Activated T-helper 1 cell treated with anti-CD3 and anti-CD28 coated beads, Interleukin-12 subunit alpha, Interleukin-12 subunit beta, Interleukin-2, Interleukin-4 antibody, amounts not matched to agents 30 ng/mL and 10 ng/mL and 1 ng/mL, durations not matched to agents 14 hours and 24 hours and 36 hours (primary cell): Measurements from ENCODE around the gene GREB1L. TPM values are rescaled to one million over a fixed set of nuclear protein-coding genes. Genes with fewer than 3 reads are reported as not detected.
"Not testable (repeated sequence)": the region's sequence is repeated elsewhere in the genome, so short reads cannot be mapped to it uniquely, and the experiment has no call there.

ENCODE experiments used
- DNase-seq: peaks from one replicate; pipeline ENCODE4 v3.0.0; 2021; ENCODE audit warnings: low spot score
- H3K27ac Mint-ChIP-seq: one replicate; pipeline ENCODE4 v1.8.0; 2021; ENCODE audit warnings: mild to moderate bottlenecking, mixed read lengths
- H3K27me3 Mint-ChIP-seq: one replicate; pipeline ENCODE4 v1.8.0; 2022; ENCODE audit warnings: mild to moderate bottlenecking, moderate library complexity, mixed read lengths; ENCODE audit not compliant: insufficient read depth
- H3K36me3 Mint-ChIP-seq: one replicate; pipeline ENCODE4 v1.8.0; 2021; ENCODE audit warnings: low read depth, mixed read lengths
- H3K4me1 Mint-ChIP-seq: one replicate; pipeline ENCODE4 v1.8.0; 2021; ENCODE audit warnings: low read depth, mixed read lengths
- H3K4me3 Mint-ChIP-seq: one replicate; pipeline ENCODE4 v1.8.0; 2021; ENCODE audit warnings: mild to moderate bottlenecking, moderate library complexity, mixed read lengths
- H3K9me3 Mint-ChIP-seq: one replicate; pipeline ENCODE4 v1.8.0; 2021; ENCODE audit warnings: mixed read lengths
- intact Hi-C: fragments of 100-400 bp; cut with micrococcal nuclease; formaldehyde crosslinking; loops from one replicate; pipeline ENCODE4 v1.15.1; 2024
- total RNA-seq: library from RNA; stranded (reverse); gene quantifications from 2 replicates; pipeline ENCODE4 v1.2.3, GENCODE V29; 2022

Gene GREB1L
- total RNA-seq, 1 donor from 2014 or later, result not detected

DNA sequence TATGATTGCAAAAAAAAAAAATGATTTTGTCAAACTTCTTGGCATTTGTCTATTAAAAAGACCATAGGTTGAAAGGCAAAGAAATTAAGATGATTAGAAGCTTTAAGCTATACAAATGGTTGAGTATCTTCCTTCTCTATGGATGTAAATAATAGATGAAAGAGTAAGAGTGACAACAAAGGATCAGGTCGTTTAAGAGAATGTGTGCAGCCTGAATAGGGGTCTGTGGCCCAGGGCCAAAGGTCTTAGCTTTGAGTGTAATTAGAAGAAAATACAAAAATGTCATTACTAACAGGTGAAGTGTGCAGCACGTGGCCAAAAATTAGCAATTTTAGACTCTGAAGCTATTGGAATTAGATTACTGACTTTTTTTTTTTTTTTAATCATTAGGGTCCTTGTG lies 122.4 kb downstream of the GREB1L start:
- H3K27ac Mint-ChIP-seq, result no peak overlapping the region
- H3K36me3 Mint-ChIP-seq, result no peaks in the 10 kb centered on the region
- no peak overlapping the region for H3K4me3 Mint-ChIP-seq
- no peaks in the 10 kb centered on the region for H3K9me3 Mint-ChIP-seq
- no peaks in the 10 kb centered on the region for H3K4me1 Mint-ChIP-seq
- no peak for DNase-seq
- intact Hi-C loops, result no loop called here
- peaks cover 14% of the 10 kb centered on the region for H3K27me3 Mint-ChIP-seq

DNA sequence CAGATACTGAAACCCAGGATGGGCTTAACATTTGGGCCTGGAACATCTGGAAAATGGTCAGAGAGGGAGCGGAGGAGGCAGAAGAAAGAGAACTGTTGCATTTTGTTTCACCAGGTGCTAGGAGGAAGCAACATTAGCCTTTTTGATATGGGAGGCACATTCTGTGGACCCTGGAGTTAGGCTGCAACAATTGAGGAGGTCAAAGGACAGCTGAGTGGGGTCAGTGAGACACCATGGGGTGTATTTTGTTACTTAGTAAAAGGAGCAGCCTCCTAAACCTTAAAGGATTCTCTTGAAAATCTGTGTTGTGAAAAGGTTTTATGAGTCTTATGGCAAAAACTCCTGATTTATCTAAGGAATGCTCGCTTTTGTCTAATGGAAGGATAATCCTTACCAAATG lies 124.9 kb downstream of the GREB1L start:
- no peak overlapping the region for H3K4me3 Mint-ChIP-seq
- H3K36me3 Mint-ChIP-seq, result no peaks in the 10 kb centered on the region
- no peaks in the 10 kb centered on the region for H3K9me3 Mint-ChIP-seq
- peaks cover 8% of the 10 kb centered on the region for H3K27me3 Mint-ChIP-seq
- no peak for DNase-seq
- intact Hi-C loops, result no loop called here
- H3K4me1 Mint-ChIP-seq, result no peaks in the 10 kb centered on the region
- H3K27ac Mint-ChIP-seq, result no peak overlapping the region

DNA sequence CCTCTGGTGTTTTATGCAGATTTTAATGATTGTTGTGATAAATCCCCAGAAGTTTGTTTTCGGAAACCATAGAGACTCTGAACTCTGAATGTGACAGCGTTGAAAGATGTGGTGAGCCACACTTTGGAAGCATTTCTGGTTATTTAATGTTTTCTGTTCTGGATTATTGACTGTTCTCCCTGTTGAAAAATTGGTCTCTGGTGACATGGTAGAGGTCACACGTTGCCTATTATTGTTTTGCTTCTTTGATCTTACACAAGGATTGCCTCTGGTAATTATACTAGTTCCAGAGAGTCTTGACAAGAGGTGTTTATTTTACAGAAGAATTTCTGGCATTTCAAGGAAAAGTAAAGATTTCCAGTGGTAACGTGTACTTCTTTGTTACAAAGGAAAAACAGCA lies 127.1 kb downstream of the GREB1L start:
- no peak for DNase-seq
- Mint-ChIP-seq H3K4me3 (no peak overlapping the region), H3K36me3 (no peaks in the 10 kb centered on the region), H3K27me3 (peaks cover 8% of the 10 kb centered on the region), H3K27ac (no peak overlapping the region), H3K9me3 (no peaks in the 10 kb centered on the region), H3K4me1 (no peaks in the 10 kb centered on the region)
- intact Hi-C loops, result no loop called here

DNA sequence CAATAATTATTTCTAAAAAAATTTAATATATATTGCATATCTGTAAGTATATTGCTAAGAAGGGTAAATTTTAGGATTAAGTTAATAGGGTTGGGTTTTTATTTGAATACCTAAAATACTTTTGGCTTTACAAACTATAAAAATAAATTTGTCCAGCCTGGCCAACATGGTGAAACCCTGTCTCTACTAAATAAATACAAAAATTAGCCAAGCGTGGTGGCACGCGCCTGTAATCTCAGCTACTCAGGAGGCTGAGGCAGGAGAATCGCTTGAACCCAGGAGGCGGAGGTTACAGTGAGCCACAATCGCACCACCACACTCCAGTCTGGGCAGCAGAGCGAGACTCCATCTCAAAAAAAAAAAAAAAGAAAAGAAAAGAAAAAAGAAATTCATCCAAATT lies 127.6 kb downstream of the GREB1L start:
- H3K36me3 Mint-ChIP-seq, H3K27me3 Mint-ChIP-seq, intact Hi-C loops, DNase-seq, H3K4me1 Mint-ChIP-seq, H3K27ac Mint-ChIP-seq, H3K9me3 Mint-ChIP-seq, H3K4me3 Mint-ChIP-seq: not testable (repeated sequence)

DNA sequence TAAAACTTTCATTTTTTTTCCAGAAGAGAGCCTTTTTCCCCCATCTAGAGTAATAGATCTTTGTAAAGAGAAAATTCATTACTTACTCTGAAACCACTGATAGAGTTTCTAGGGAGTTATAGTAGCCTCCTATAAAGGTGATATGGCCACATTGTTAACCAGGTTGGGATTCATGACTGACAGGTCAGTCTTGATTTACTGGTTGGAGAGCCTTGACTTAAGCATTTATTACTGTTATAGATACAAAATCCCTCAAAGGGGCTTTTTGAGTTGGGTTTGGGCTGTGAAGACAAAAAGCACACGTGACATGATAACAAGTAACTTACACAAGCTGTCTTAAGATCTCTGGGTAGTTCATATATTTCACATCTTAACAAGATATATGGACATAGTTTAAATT lies 141.0 kb downstream of the GREB1L start:
- intact Hi-C loops, result no loop called here
- Mint-ChIP-seq H3K9me3 (no peaks in the 10 kb centered on the region), H3K36me3 (no peaks in the 10 kb centered on the region), H3K27me3 (peaks cover 6% of the 10 kb centered on the region), H3K4me3 (no peak overlapping the region), H3K27ac (no peak overlapping the region), H3K4me1 (no peaks in the 10 kb centered on the region)
- DNase-seq, result no peak

DNA sequence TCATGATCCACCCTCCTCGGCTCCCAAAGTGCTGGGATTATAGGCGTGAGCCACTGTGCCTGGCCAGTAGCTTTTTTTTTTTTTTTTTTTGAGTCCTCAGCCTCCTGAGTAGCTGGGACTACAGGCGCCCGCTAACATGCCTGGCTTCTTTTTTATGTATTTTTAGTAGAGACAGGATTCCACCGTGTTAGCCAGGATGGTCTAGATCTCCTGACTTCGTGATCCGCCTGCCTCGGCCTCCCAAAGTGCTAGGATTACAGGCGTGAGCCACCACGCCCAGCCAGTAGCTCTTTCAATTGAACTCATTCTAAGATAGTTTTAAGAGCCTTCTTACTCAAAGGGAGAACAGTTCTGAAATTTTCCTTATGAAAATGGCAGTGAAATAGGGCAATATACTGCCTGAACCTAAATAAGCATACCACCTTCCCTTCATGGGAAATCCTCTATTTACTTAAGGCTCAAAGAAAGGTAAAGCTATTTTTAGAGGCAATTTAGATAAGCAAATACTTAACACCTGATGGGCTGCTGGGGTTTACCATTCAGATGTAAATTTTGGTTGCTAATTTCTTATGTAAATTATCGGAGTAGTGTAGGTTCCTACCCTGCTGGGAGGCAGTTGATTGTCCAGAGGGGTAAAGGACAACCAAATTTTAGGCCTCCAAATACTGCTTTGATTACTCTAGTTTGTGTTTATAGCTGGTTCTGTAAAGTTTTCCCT lies 144.7 kb downstream of the GREB1L start:
- H3K36me3 Mint-ChIP-seq, result no peaks in the 10 kb centered on the region
- no peaks in the 10 kb centered on the region for H3K4me1 Mint-ChIP-seq
- intact Hi-C loops, result no loop called here
- no peak for DNase-seq
- no peak overlapping the region for H3K4me3 Mint-ChIP-seq
- H3K9me3 Mint-ChIP-seq, result no peaks in the 10 kb centered on the region
- H3K27ac Mint-ChIP-seq, result no peak overlapping the region
- peaks cover 9% of the 10 kb centered on the region for H3K27me3 Mint-ChIP-seq

DNA sequence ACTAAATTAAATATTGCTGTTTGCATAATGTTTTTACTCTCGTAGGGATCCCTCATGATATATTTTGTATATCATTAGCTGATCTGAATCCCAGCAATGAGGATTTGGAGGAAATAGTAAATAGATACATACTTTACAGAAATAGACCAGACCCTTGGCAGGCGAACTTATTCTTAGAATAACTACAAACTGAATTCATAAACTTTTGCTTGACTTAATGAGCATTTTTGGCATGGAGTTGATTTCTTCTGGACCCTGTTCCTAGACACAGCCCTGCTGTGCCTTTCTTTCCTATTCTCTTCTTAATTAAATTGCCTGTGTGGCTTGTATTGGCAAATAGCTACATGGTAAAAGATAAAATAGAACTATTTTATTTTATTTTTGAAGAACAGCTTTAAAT lies 145.9 kb downstream of the GREB1L start:
- DNase-seq, result no peak
- intact Hi-C loops, result no loop called here
- Mint-ChIP-seq H3K4me1 (no peaks in the 10 kb centered on the region), H3K4me3 (no peak overlapping the region), H3K27ac (no peak overlapping the region), H3K36me3 (no peaks in the 10 kb centered on the region), H3K9me3 (no peaks in the 10 kb centered on the region), H3K27me3 (peaks cover 9% of the 10 kb centered on the region)

DNA sequence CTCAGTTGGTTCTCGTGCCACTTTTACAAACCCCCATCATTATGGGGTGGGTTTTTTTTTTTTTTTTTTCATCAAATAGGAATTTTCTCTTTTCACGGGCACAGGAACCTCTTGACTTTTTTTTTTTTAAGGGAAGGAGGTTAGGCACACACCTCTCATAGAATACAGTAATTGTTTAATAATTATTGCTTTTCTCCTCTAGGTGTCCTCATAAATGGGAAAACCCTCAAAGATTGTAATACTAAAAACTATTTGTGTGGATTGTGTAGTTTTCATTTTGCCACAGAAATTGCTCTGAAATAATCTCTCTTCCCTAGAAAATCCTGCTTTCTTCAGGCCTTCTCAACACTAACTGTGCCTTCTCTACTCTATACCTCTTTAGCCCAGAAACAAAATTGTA lies 147.3 kb downstream of the GREB1L start:
- no peaks in the 10 kb centered on the region for H3K4me1 Mint-ChIP-seq
- H3K9me3 Mint-ChIP-seq, result no peaks in the 10 kb centered on the region
- H3K36me3 Mint-ChIP-seq, result no peaks in the 10 kb centered on the region

DNA sequence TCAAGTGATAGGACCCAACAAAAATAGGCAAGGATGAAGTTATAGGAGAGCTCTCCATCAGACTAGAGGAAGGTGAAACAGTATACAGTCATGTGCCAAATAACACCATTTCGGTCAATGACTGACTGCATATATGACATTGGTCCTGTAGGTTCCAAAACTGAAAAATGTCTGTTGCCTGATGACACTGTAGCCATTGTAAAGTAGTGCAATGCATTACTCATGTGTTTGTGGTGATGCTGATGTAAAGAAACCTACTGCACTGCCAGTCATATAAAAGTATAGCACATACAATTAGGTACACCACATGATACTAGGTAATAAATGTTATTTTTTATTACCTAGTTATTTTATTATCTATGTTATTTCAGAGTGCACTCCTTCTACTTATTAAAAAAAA lies 147.9 kb downstream of the GREB1L start:
- no peaks in the 10 kb centered on the region for H3K4me1 Mint-ChIP-seq
- DNase-seq, result no peak
- peaks cover 8% of the 10 kb centered on the region for H3K27me3 Mint-ChIP-seq
- no peaks in the 10 kb centered on the region for H3K36me3 Mint-ChIP-seq
- H3K9me3 Mint-ChIP-seq, result no peaks in the 10 kb centered on the region
- H3K27ac Mint-ChIP-seq, result no peak overlapping the region
- intact Hi-C loops, result no loop called here
- no peak overlapping the region for H3K4me3 Mint-ChIP-seq

More for the DNA sequence above, 147.3 kb downstream of the GREB1L start:
- intact Hi-C loops, result no loop called here
- Mint-ChIP-seq H3K4me3 (no peak overlapping the region), H3K27ac (no peak overlapping the region), H3K27me3 (peaks cover 9% of the 10 kb centered on the region)
- DNase-seq, result no peak

DNA sequence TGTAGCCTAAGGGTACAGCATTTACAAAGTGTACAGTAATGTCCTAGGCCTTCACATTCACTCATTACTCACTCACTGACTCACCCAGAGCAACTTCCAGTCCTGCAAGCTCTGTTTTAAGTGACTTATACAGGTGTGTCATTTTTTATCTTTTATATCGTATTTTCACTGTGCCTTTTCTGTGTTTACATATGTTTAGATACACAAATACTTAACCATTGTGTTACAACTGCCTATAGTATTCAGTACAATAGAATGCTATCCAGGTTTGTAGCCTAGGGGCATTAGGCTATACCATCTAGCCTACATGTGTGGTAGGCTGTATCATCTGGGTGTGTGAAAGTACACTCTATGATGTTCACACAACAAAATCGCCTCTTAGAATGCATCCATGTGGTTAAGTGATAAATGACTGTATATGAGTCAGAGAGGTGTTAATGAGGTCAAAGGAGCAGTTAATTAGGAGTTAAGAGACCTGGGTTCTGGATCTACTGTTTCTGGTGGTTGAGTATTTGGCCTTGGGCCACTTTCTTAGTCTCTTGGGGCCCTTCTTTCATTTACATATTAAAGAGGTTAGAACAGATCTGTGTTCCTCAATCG lies 149.1 kb downstream of the GREB1L start:
- Mint-ChIP-seq H3K27ac (no peak overlapping the region), H3K4me3 (no peak overlapping the region), H3K4me1 (no peaks in the 10 kb centered on the region), H3K27me3 (peaks cover 4% of the 10 kb centered on the region), H3K9me3 (no peaks in the 10 kb centered on the region), H3K36me3 (no peaks in the 10 kb centered on the region)
- DNase-seq, result no peak
- intact Hi-C loops, result no loop called here

DNA sequence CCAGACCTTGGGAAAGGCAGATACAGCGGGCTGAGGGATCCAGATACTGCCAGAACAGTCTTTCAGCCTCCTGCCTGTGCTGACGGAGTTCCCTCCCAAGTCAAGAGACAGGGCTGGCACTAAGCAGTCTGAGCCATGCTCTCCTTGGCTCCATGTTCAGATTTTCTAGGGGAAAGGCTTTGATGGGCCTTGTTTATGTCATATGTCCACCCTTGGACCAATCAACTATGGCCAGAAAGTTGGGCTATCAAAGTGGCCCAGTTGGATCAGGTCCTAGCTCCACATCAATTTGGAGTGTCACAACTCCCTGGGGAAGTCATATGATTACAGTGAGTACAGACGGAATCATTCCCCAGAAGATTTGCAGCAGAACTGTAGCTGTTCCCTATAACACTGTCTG lies 152.0 kb downstream of the GREB1L start:
- H3K27me3 Mint-ChIP-seq, result peaks cover 3% of the 10 kb centered on the region
- no peak for DNase-seq
- no peaks in the 10 kb centered on the region for H3K4me1 Mint-ChIP-seq
- intact Hi-C loops, result no loop called here
- no peaks in the 10 kb centered on the region for H3K36me3 Mint-ChIP-seq
- H3K9me3 Mint-ChIP-seq, result no peaks in the 10 kb centered on the region
- no peak overlapping the region for H3K27ac Mint-ChIP-seq
- H3K4me3 Mint-ChIP-seq, result no peak overlapping the region

DNA sequence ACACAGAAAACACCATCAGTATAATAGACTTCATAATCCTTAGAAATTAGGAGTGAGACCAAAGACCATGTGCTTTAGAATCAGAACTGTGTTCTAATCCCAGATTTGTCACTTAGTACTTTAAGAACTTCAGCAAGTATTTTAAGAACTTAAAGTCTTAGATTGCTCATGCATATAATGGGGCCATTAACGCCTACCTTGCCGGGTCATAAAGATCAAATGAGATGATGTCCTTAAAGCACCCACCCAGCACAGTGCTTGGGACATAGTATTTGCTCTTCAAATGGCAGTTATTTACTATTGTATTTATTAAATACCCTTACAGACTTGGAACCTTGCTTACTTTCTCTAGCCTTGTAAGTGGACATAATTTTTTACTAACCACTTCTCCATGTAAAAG lies 156.1 kb downstream of the GREB1L start:
- Mint-ChIP-seq H3K4me3 (no peak overlapping the region), H3K27ac (no peak overlapping the region), H3K9me3 (no peaks in the 10 kb centered on the region), H3K36me3 (no peaks in the 10 kb centered on the region), H3K4me1 (no peaks in the 10 kb centered on the region), H3K27me3 (peaks cover 4% of the 10 kb centered on the region)
- intact Hi-C loops, result no loop called here
- DNase-seq, result no peak

DNA sequence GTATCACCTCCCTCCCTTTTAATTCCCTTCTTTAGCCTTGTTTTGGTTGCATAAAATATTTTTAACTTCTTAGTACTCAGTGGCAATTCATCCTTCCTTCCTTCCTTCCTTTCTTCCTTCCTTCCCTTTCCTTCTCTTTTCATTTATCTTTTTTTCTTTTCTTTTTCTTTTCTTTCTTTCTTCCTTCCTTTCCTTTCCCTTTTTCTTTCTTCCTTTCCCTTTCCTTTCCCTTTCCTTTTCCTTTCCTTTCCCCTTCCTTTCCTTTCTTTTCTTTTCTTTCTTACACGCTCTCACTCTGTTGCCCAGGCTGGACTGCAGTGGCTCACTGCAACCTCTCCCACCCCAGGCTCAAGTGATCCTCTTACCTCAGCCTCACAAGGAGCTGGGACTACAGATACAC lies 160.2 kb downstream of the GREB1L start:
- peaks cover 4% of the 10 kb centered on the region for H3K27me3 Mint-ChIP-seq
- no peak overlapping the region for H3K4me3 Mint-ChIP-seq
- no peaks in the 10 kb centered on the region for H3K4me1 Mint-ChIP-seq
- intact Hi-C loops, result no loop called here
- no peaks in the 10 kb centered on the region for H3K9me3 Mint-ChIP-seq
- no peak overlapping the region for H3K27ac Mint-ChIP-seq
- DNase-seq, result no peak
- H3K36me3 Mint-ChIP-seq, result no peaks in the 10 kb centered on the region

DNA sequence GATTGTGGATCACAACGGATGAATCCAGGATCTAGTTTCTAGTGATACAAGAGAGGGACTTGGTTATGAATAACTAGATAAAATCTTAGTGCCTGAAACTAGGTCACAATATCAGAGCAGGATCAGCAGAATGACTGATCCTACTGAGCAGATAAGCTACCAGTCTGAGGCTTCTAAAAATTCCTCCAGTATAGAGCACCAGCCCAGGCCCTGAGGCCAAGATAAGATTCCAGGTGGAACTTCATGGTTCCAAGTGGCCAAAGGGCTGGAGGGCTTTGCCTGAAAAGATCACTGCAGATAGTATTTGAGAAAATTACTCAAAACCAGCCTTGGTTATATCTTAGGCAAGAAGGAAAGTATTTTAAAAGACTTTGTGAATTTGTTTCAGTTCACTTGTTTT lies 162.4 kb downstream of the GREB1L start:
- no peaks in the 10 kb centered on the region for H3K27me3 Mint-ChIP-seq
- H3K4me3 Mint-ChIP-seq, result no peak overlapping the region
- no peaks in the 10 kb centered on the region for H3K9me3 Mint-ChIP-seq
- no peaks in the 10 kb centered on the region for H3K4me1 Mint-ChIP-seq
- no peak overlapping the region for H3K27ac Mint-ChIP-seq
- DNase-seq, result no peak
- H3K36me3 Mint-ChIP-seq, result no peaks in the 10 kb centered on the region
- intact Hi-C loops, result no loop called here
